Left ventricle myocardium inferior (tissue), 1 donor: ENCODE data around the gene PPM1L. TPM values are rescaled to one million over a fixed set of nuclear protein-coding genes. Genes with fewer than 3 reads are reported as not detected.

Experiments used
- DNase-seq: peaks from one replicate; pipeline ENCODE4 v3.0.0-alpha.2; 2020
- H3K27ac ChIP-seq: fragments of 200-600 bp; replicated peaks from 2 replicates; pipeline ENCODE4 v1.8.0; 2021
- H3K27me3 ChIP-seq: fragments of 200-600 bp; 2 replicates; pipeline ENCODE4 v1.8.0; 2021; ENCODE audit warnings: low read depth
- H3K36me3 ChIP-seq: fragments of 200-600 bp; 2 replicates; pipeline ENCODE4 v1.8.0; 2021
- H3K4me1 ChIP-seq: fragments of 200-600 bp; 2 replicates; pipeline ENCODE4 v1.8.0; 2021
- H3K4me3 ChIP-seq: fragments of 200-600 bp; 2 replicates; pipeline ENCODE4 v1.8.0; 2021; ENCODE audit warnings: mild to moderate bottlenecking, moderate library complexity
- H3K9me3 ChIP-seq: fragments of 200-600 bp; replicated peaks from 2 replicates; pipeline ENCODE4 v1.8.0; 2021
- CTCF ChIP-seq: fragments of 200-600 bp; IDR thresholded peaks from 2 replicates; pipeline ENCODE4 v1.8.0; 2021; ENCODE audit warnings: antibody characterized with exemption, mild to moderate bottlenecking, borderline replicate concordance
- intact Hi-C: fragments of 100-400 bp; cut with micrococcal nuclease; formaldehyde crosslinking; loops from one replicate; pipeline ENCODE4 v1.11.0; 2022
- total RNA-seq: library from RNA; stranded (reverse); fragmentation: NEBNext Ultra II Directional; extraction: Animal tissue kit (Norgen Biotek cat#: 25700); gene quantifications from one replicate; pipeline ENCODE4 v1.2.1, GENCODE V29; 2021
- donor health status: DM: no; HTN: yes; CAD: no; lungs with severe emphysema.

PPM1L gene
- total RNA-seq, 1 donor from 2014 or later, result 51.1 TPM

GRCh38 chr3:160829486-160830009 is 73.5 kb downstream of the PPM1L start:
- peaks cover 3% of the 10 kb centered on the region for H3K9me3 ChIP-seq
- no peak for DNase-seq
- TF ChIP-seq CTCF, result no peak
- no peak overlapping the region for H3K27ac ChIP-seq
- no peaks in the 10 kb centered on the region for H3K27me3 ChIP-seq
- H3K4me3 ChIP-seq, result no peak overlapping the region
- H3K4me1 ChIP-seq, result peaks cover 67% of the 10 kb centered on the region
- H3K36me3 ChIP-seq, result no peaks in the 10 kb centered on the region
- intact Hi-C loops, result no loop called here

- intact Hi-C loops, result no loop called here
- Histone ChIP-seq H3K4me1 (peaks cover 55% of the 10 kb centered on the region), H3K27me3 (no peaks in the 10 kb centered on the region), H3K9me3 (peaks cover 3% of the 10 kb centered on the region), H3K4me3 (no peak overlapping the region), H3K36me3 (no peaks in the 10 kb centered on the region), H3K27ac (no peak overlapping the region)
- TF ChIP-seq CTCF, result no peak
- DNase-seq, result no peak
Observed at GRCh38 chr3:160830796-160831195, 74.8 kb downstream of the PPM1L start.

GRCh38 chr3:160831401-160831800 is 75.4 kb downstream of the PPM1L start:
- Histone ChIP-seq H3K27ac (no peak overlapping the region), H3K36me3 (no peaks in the 10 kb centered on the region), H3K27me3 (no peaks in the 10 kb centered on the region), H3K9me3 (peaks cover 3% of the 10 kb centered on the region), H3K4me3 (no peak overlapping the region), H3K4me1 (peaks cover 48% of the 10 kb centered on the region)
- DNase-seq, result no peak
- intact Hi-C loops, result no loop called here
- no peak for TF ChIP-seq CTCF

GRCh38 chr3:160837394-160837980 is 81.5 kb downstream of the PPM1L start:
- no peak for DNase-seq
- H3K4me3 ChIP-seq, result no peak overlapping the region
- intact Hi-C loops, result no loop called here
- H3K36me3 ChIP-seq, result no peaks in the 10 kb centered on the region
- no peak overlapping the region for H3K27ac ChIP-seq
- H3K9me3 ChIP-seq, result peaks cover 11% of the 10 kb centered on the region
- peaks cover 19% of the 10 kb centered on the region for H3K4me1 ChIP-seq
- H3K27me3 ChIP-seq, result no peaks in the 10 kb centered on the region
- TF ChIP-seq CTCF, result no peak

- no peak overlapping the region for H3K27ac ChIP-seq
- DNase-seq, result no peak
- intact Hi-C loops, result no loop called here
- H3K36me3 ChIP-seq, result no peaks in the 10 kb centered on the region
- no peaks in the 10 kb centered on the region for H3K27me3 ChIP-seq
- peaks cover 11% of the 10 kb centered on the region for H3K9me3 ChIP-seq
- no peak overlapping the region for H3K4me3 ChIP-seq
- peaks cover 24% of the 10 kb centered on the region for H3K4me1 ChIP-seq
- TF ChIP-seq CTCF, result no peak
Observed at GRCh38 chr3:160840590-160840989, 84.6 kb downstream of the PPM1L start.
